Measurements from ENCODE around the gene OR2H2.

Gene OR2H2

GRCh38 chr6:29631209-29631810 lies 46.4 kb downstream of the OR2H2 start:
- TF ChIP-seq, protein P1, sequence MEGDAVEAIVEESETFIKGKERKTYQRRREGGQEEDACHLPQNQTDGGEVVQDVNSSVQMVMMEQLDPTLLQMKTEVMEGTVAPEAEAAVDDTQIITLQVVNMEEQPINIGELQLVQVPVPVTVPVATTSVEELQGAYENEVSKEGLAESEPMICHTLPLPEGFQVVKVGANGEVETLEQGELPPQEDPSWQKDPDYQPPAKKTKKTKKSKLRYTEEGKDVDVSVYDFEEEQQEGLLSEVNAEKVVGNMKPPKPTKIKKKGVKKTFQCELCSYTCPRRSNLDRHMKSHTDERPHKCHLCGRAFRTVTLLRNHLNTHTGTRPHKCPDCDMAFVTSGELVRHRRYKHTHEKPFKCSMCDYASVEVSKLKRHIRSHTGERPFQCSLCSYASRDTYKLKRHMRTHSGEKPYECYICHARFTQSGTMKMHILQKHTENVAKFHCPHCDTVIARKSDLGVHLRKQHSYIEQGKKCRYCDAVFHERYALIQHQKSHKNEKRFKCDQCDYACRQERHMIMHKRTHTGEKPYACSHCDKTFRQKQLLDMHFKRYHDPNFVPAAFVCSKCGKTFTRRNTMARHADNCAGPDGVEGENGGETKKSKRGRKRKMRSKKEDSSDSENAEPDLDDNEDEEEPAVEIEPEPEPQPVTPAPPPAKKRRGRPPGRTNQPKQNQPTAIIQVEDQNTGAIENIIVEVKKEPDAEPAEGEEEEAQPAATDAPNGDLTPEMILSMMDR (conservative IDR thresholded peaks at IDR 0.05), result no peak
- no peak for TF ChIP-seq ZFX (IDR thresholded peaks at IDR 0.05)
- H3K27ac ChIP-seq, result no peak overlapping the region

DNA sequence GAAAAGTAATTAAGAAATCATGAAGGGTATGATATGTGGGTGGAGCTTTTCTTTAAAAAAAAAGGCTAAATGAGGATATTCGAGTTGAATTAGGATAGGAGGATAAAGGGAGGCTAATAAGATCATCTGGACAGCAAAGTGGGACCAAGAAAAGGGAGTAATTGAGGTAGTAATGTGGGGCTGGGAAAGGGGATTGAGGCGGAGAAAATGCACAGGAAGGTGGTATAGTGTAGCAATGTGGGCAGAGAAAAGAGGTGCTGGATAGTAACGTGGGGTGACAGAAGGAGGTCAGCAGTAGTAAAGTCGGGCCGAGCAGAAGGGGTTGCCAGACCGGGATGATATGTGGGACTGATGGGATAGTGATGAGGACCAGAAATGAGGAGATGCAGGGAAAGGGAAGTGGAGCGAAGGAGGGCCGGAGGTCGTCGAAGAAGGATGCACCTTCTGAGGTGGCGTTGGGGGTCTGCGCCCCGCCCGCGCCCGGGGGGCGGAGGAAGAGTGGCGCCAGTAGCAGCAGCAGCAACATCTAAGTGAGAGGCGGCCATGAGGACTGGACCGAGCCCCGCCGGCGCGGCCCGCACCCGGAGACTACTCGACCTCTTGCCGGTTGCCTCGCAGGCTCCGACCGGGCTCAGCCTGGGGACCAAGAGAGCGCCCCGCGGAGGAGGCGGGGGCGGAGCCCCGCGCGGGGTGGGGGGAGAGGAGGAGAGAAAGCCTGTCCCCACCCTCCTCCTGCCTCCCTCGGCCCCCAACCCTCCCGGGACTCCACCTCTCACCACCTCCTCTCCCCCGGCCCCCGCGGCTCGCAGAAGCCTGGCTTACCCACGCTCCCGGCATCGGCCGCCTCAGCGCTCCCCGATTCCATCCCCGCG lies 47.2 kb downstream of the OR2H2 start:
- no peak for TF ChIP-seq ZFX (IDR thresholded peaks at IDR 0.05)
- TF ChIP-seq, protein P1 (conservative IDR thresholded peaks at IDR 0.05), result no peak
- peak overlapping the region; percentile 45 for H3K27ac ChIP-seq

GRCh38 chr6:29632789-29633533 lies 48.0 kb downstream of the OR2H2 start, which contains the start of gene GABBR1:
TSS of gene GABBR1 (minus strand) at chr6:29633183. CDS start at chr6:29632385, 798 bp downstream.
- H3K27ac ChIP-seq, result peak within 1 kb of the TSS; percentile 45
- TF ChIP-seq, protein P1 (conservative IDR thresholded peaks at IDR 0.05), result no peak
- TF ChIP-seq ZFX (IDR thresholded peaks at IDR 0.05), result no peak

- TF ChIP-seq ZFX (IDR thresholded peaks at IDR 0.05), result no peak
- TF ChIP-seq, protein P1 (conservative IDR thresholded peaks at IDR 0.05), result no peak
- peak overlapping the region; percentile 45 for H3K27ac ChIP-seq
These were observed 48.6 kb downstream of the OR2H2 start for GRCh38 chr6:29633534-29633905.

DNA sequence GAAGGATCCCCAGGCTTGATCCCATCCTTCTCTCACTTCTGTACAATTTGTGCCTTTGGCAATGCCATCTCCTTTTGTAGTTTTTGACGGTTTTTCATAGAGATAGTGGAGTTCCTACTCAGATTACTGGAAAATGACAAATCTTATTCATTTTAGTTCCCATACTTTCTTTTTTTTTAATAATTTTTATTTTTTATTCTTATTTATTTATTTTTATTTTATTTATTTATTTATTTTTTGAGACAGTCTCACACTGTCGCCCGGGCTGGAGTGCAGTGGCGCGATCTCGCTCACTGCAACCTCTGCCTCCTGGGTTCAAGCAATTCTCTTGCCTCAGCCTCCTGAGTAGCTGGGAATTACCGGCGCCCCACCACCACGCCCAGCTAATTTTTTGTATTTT lies 52.3 kb downstream of the OR2H2 start:
- no peak overlapping the region for H3K27ac ChIP-seq

More for the DNA sequence above, 52.3 kb downstream of the OR2H2 start:
- TF ChIP-seq, protein P1 (conservative IDR thresholded peaks at IDR 0.05), result no peak
- no peak for TF ChIP-seq ZFX (IDR thresholded peaks at IDR 0.05)

All from C4-2B (cell line).